IMR-90 (cell line): ENCODE data around the gene ATOSB. TPM values are rescaled to one million over a fixed set of nuclear protein-coding genes. Genes with fewer than 3 reads are reported as not detected.

Source experiments
- ATAC-seq: fragments of 200-7000 bp; cut with Tn5 transposase; 2 replicates; pipeline ENCODE4 v1.9.1; 2020; ENCODE audit warnings: low read depth, mild to moderate bottlenecking, moderate library complexity
- BruUV-seq: library from RNA; stranded (reverse); fragments of 400-500 nt; replicated peaks from 2 replicates; lab custom pipeline; 2021; lab: Mats Ljungman, UMichigan
- CTCF ChIA-PET: fragments of 300-600 bp; formaldehyde crosslinking; extraction: SDS; loops from one replicate; lab custom pipeline; 2021; ENCODE audit warnings: antibody characterized with exemption; lab: Yijun Ruan, JAX
- POLR2A ChIA-PET: fragments of 300-600 bp; sonication (Branson Sonifier 250); formaldehyde crosslinking; loops from one replicate; lab custom pipeline; 2022; ENCODE audit warnings: antibody characterized with exemption; ENCODE audit not compliant: unreplicated experiment; lab: Charles Lee
- DNase-seq: peaks from one replicate; pipeline ENCODE4 v3.0.0; 2013
- H2AFZ ChIP-seq: replicated peaks from 2 replicates; pipeline ENCODE3; 2013; ENCODE audit warnings: low read length, mild to moderate bottlenecking; ENCODE audit not compliant: poor library complexity
- H2AK5ac ChIP-seq: 2 replicates; pipeline ENCODE4 v1.6.1; 2013; ENCODE audit warnings: low read depth, low read length, inconsistent platforms
- H2AK9ac ChIP-seq: replicated peaks from 2 replicates; pipeline ENCODE3; 2013; ENCODE audit warnings: mild to moderate bottlenecking, low read depth, low read length, moderate library complexity; ENCODE audit not compliant: poor library complexity
- H2BK120ac ChIP-seq: 2 replicates; pipeline ENCODE4 v1.6.1; 2013; ENCODE audit warnings: low read depth, low read length, inconsistent platforms
- H2BK15ac ChIP-seq: 3 replicates; pipeline ENCODE4 v1.6.1; 2013; ENCODE audit warnings: low read depth, low read length, inconsistent platforms
- H2BK20ac ChIP-seq: 2 replicates; pipeline ENCODE4 v1.6.1; 2013; ENCODE audit warnings: low read depth, mild to moderate bottlenecking, inconsistent platforms, low read length, moderate library complexity
- H2BK5ac ChIP-seq: 2 replicates; pipeline ENCODE4 v1.6.1; 2013; ENCODE audit warnings: mild to moderate bottlenecking, low read depth, low read length, inconsistent platforms; ENCODE audit not compliant: poor library complexity, severe bottlenecking
- H3K14ac ChIP-seq: replicated peaks from 2 replicates; pipeline ENCODE4 v1.6.1; 2013; ENCODE audit warnings: low read depth, low read length, inconsistent platforms
- H3K18ac ChIP-seq: 2 replicates; pipeline ENCODE4 v1.6.1; 2013; ENCODE audit warnings: low read depth, low read length, control low read depth
- H3K23ac ChIP-seq: 2 replicates; pipeline ENCODE4 v1.6.1; 2013; ENCODE audit warnings: low read depth, low read length, inconsistent platforms
- H3K27ac ChIP-seq: 2 replicates; pipeline ENCODE4 v1.5.1; 2013; ENCODE audit warnings: mild to moderate bottlenecking, control low read depth, low read length; ENCODE audit not compliant: insufficient read depth
- H3K27me3 ChIP-seq: 2 replicates; pipeline ENCODE4 v1.6.1; 2013; ENCODE audit warnings: low read length; ENCODE audit not compliant: control insufficient read depth, insufficient read depth
- H3K36me3 ChIP-seq: 2 replicates; pipeline ENCODE4 v1.6.1; 2013; ENCODE audit warnings: low read length, mixed read lengths; ENCODE audit not compliant: control insufficient read depth, insufficient read depth
- H3K4ac ChIP-seq: 2 replicates; pipeline ENCODE4 v1.6.1; 2013; ENCODE audit warnings: low read depth, low read length, inconsistent platforms
- H3K4me1 ChIP-seq: 2 replicates; pipeline ENCODE4 v1.6.1; 2013; ENCODE audit warnings: low read length, mixed read lengths; ENCODE audit not compliant: control insufficient read depth, insufficient read depth
- H3K4me2 ChIP-seq: 2 replicates; pipeline ENCODE4 v1.6.1; 2013; ENCODE audit warnings: low read depth, mild to moderate bottlenecking, control low read depth, low read length, moderate library complexity
- H3K4me3 ChIP-seq: 2 replicates; pipeline ENCODE4 v1.5.1; 2013; ENCODE audit warnings: low read depth, mild to moderate bottlenecking, control low read depth, low read length, moderate library complexity; ENCODE audit not compliant: insufficient read depth
- H3K56ac ChIP-seq: 2 replicates; pipeline ENCODE4 v1.6.1; 2013; ENCODE audit warnings: low read length, inconsistent platforms; ENCODE audit not compliant: insufficient read depth; ENCODE audit errors: extremely low read depth
- H3K79me1 ChIP-seq, 2 experiments: 2 replicates each; pipeline ENCODE4 v1.6.1; 2013; ENCODE audit warnings: low read length in 2 of 2, inconsistent platforms in 1 of 2, low read depth in 1 of 2
- H3K9ac ChIP-seq: 2 replicates; pipeline ENCODE4 v1.6.1; 2013; ENCODE audit warnings: low read depth, low read length, control low read depth
- H3K9me1 ChIP-seq: 2 replicates; pipeline ENCODE4 v1.6.1; 2013; ENCODE audit warnings: low read length, inconsistent platforms; ENCODE audit not compliant: insufficient read depth
- H3K9me3 ChIP-seq: 2 replicates; pipeline ENCODE4 v1.6.1; 2013; ENCODE audit warnings: low read length; ENCODE audit not compliant: control insufficient read depth, insufficient read depth
- H4K20me1 ChIP-seq: 2 replicates; pipeline ENCODE4 v1.6.1; 2013; ENCODE audit warnings: low read length, inconsistent platforms; ENCODE audit not compliant: insufficient read depth
- H4K5ac ChIP-seq: 2 replicates; pipeline ENCODE4 v1.6.1; 2013; ENCODE audit warnings: mild to moderate bottlenecking, low read depth, low read length, control low read depth
- H4K8ac ChIP-seq, 2 experiments: 2 replicates each; pipeline ENCODE4 v1.6.1; 2013; ENCODE audit warnings: low read depth in 2 of 2, low read length in 2 of 2, control low read depth in 1 of 2, inconsistent platforms in 1 of 2
- H4K91ac ChIP-seq: 2 replicates; pipeline ENCODE4 v1.6.1; 2013; ENCODE audit warnings: low read depth, low read length, inconsistent platforms; ENCODE audit not compliant: insufficient read depth
- BHLHE40 ChIP-seq: fragments of 150-350 bp; IDR thresholded peaks from 2 replicates; pipeline ENCODE4 v1.6.1; 2016; ENCODE audit warnings: mild to moderate bottlenecking, low read depth, low read length
- CEBPB ChIP-seq: IDR thresholded peaks from 2 replicates; pipeline ENCODE4 v1.6.1; 2012; ENCODE audit warnings: low read depth, low read length, improper control_type of control experiment
- CHD1 ChIP-seq: IDR thresholded peaks from 2 replicates; pipeline ENCODE4 v1.6.1; 2012; ENCODE audit warnings: low read depth, low read length, improper control_type of control experiment
- CTCF ChIP-seq: conservative IDR thresholded peaks from 2 replicates; pipeline ENCODE4 v1.5.1; 2012; ENCODE audit warnings: mild to moderate bottlenecking, low read depth, low read length, improper control_type of control experiment
- ELK1 ChIP-seq: fragments of 150-350 bp; IDR thresholded peaks from 2 replicates; pipeline ENCODE4 v1.6.1; 2016; ENCODE audit warnings: low read depth, mild to moderate bottlenecking, low read length, moderate library complexity, borderline replicate concordance
- FOS ChIP-seq: fragments of 150-350 bp; IDR thresholded peaks from 2 replicates; pipeline ENCODE4 v1.6.1; 2016; ENCODE audit warnings: low read depth, low read length
- MAFK ChIP-seq: IDR thresholded peaks from 2 replicates; pipeline ENCODE4 v1.6.1; 2012; ENCODE audit warnings: low read depth, low read length, improper control_type of control experiment
- MAZ ChIP-seq: IDR thresholded peaks from 2 replicates; pipeline ENCODE4 v1.6.1; 2012; ENCODE audit warnings: low read depth, mild to moderate bottlenecking, low read length, improper control_type of control experiment, moderate library complexity, borderline replicate concordance
- MXI1 ChIP-seq: IDR thresholded peaks from 2 replicates; pipeline ENCODE4 v1.6.1; 2012; ENCODE audit warnings: low read depth, mild to moderate bottlenecking, low read length, moderate library complexity, borderline replicate concordance
- NFE2L2 ChIP-seq: fragments of 150-350 bp; IDR thresholded peaks from 2 replicates; pipeline ENCODE4 v1.6.1; 2016; ENCODE audit warnings: low read depth, mild to moderate bottlenecking, low read length
- POLR2A ChIP-seq: IDR thresholded peaks from 2 replicates; pipeline ENCODE4 v1.6.1; 2012; ENCODE audit warnings: mild to moderate bottlenecking, low read depth, low read length
- RAD21 ChIP-seq: IDR thresholded peaks from 2 replicates; pipeline ENCODE4 v1.6.1; 2012; ENCODE audit warnings: low read length, improper control_type of control experiment
- RFX5 ChIP-seq: IDR thresholded peaks from 2 replicates; pipeline ENCODE4 v1.8.0; 2012; ENCODE audit warnings: low read depth, mild to moderate bottlenecking, low read length, moderate library complexity
- SMC3 ChIP-seq: fragments of 150-350 bp; IDR thresholded peaks from 2 replicates; pipeline ENCODE4 v1.6.1; 2016; ENCODE audit warnings: low read depth, mild to moderate bottlenecking, antibody characterized with exemption, low read length, moderate library complexity
- WGBS, 2 experiments: methylation state at CpG; one replicate each; pipeline versions ENCODE4 v1.1.5 to v1.1.7; 2013; ENCODE audit warnings: missing lambda C conversion rate in 2 of 2; ENCODE audit not compliant: insufficient read length in 1 of 2; ENCODE audit errors: extremely low coverage in 2 of 2; 5-methylcytosine and 5-hydroxymethylcytosine counted together
- dilution Hi-C: fragments of 300-500 bp; cut with HindIII; formaldehyde crosslinking; loops from one replicate; pipeline ENCODE4 v1.14.3; 2018; ENCODE audit warnings: low sequenced_read_pairs; ENCODE audit not compliant: unreplicated experiment
- in situ Hi-C: fragments of 300-500 bp; cut with MboI; formaldehyde crosslinking; loops from 3 replicates; pipeline ENCODE4 v1.14.3; 2019; ENCODE audit warnings: low sequenced_read_pairs, inconsistent platforms, mixed read lengths
- intact Hi-C: fragments of 100-400 bp; cut with micrococcal nuclease; formaldehyde crosslinking; loops from 2 replicates; pipeline ENCODE4 v1.10.0; 2022
- polyA plus RNA-seq, 3 experiments: library from polyadenylated mRNA; depleted of rRNA; stranded (reverse); fragments of >200 nt; gene quantifications; 2 replicates each; pipeline ENCODE4 v1.2.3, GENCODE V29; 2012; ENCODE audit warnings: low replicate concordance in 1 of 3
- total RNA-seq: library from RNA; depleted of rRNA; stranded (reverse); fragments of >200 nt; gene quantifications from 2 replicates; pipeline ENCODE4 v1.2.3, GENCODE V29; 2012

Gene ATOSB
- total and polyA plus RNA-seq, 2 of the 4 experiments (the other 2 are of a cell fraction): 12.0 to 40.2 TPM

- 1% methylated on average over 24 of the region's 70 CpGs; no CpG with 5 or more reads in 1 of the 2 experiments for WGBS, 2 experiments
- peak within 1 kb of the TSS; percentile 77; the same call in 1 of the 2 replicates for H3K56ac ChIP-seq
- peak within 1 kb of the TSS; percentile 26; the same call in 1 of the 2 replicates for H3K18ac ChIP-seq
- H3K4me1 ChIP-seq: no peaks in the 10 kb centered on the region
- H3K9me1 ChIP-seq: no peaks in the 10 kb centered on the region; the same call in 1 of the 2 replicates
- ATAC-seq: peak; percentile 99
- peak within 1 kb of the TSS; percentile 21; the same call in 1 of the 2 replicates for H2BK20ac ChIP-seq
- H3K9me3 ChIP-seq: no peaks in the 10 kb centered on the region
- no peaks in the 10 kb centered on the region for H3K36me3 ChIP-seq
- H4K8ac ChIP-seq: peak within 1 kb of the TSS; percentile 62 to 88
- peak within 1 kb of the TSS; percentile 98 for H3K23ac ChIP-seq
- in situ Hi-C loops: no loop called here
- peak; percentile 83 for DNase-seq
- H3K4me2 ChIP-seq: peak within 1 kb of the TSS; percentile 90
- no peaks in the 10 kb centered on the region for H4K20me1 ChIP-seq
- H2AFZ ChIP-seq: peak within 1 kb of the TSS; percentile 99
- H3K4me3 ChIP-seq: peak within 1 kb of the TSS; percentile 77
- peak within 1 kb of the TSS; percentile 56 for H3K9ac ChIP-seq
- BruUV-seq: no TSS peak
- 0 out of 2 replicates have a peak within 1 kb of the TSS, but pooled peaks have one; percentile 25 for H2AK5ac ChIP-seq
- peak within 1 kb of the TSS; percentile 74 for H2BK120ac ChIP-seq
- H2BK15ac ChIP-seq: peak within 1 kb of the TSS; percentile 24; the same call in 1 of the 3 replicates
- H2AK9ac ChIP-seq: peak within 1 kb of the TSS; percentile 96
- H3K27ac ChIP-seq: peak within 1 kb of the TSS; percentile 52
- CTCF ChIA-PET: interaction anchor here (1.3 kb wide), 1 partner anchor 9 kb away, joined by 4 read pairs; no protein-coding TSS in a partner anchor
- dilution Hi-C loops: no loop called here
- POLR2A ChIA-PET: interaction anchor here (0.5 to 0.7 kb wide), 7 partner anchors 24 to 661 kb away, joined by 3 to 19 read pairs (median 4); no protein-coding TSS in a partner anchor
- peak within 1 kb of the TSS; percentile 58; the same call in 1 of the 2 replicates for H4K5ac ChIP-seq
- intact Hi-C loops: loop anchor here (1.0 kb wide), 1 partner anchor 46 kb away; no protein-coding TSS in a partner anchor
- peak within 1 kb of the TSS; percentile 85 for H3K14ac ChIP-seq
- H3K4ac ChIP-seq: peak within 1 kb of the TSS; percentile 66
- peak within 1 kb of the TSS; percentile 47; the same call in 1 of the 2 replicates for H4K91ac ChIP-seq
- H3K79me1 ChIP-seq: peaks cover 10 to 18% of the 10 kb centered on the region in 2 experiments; a peak in 3 of 4 replicates
- H3K27me3 ChIP-seq: no peaks in the 10 kb centered on the region
- H2BK5ac ChIP-seq: peak within 1 kb of the TSS; percentile 78
- TF ChIP-seq BHLHE40 (no peak), ELK1 (no peak), CTCF (0 out of 2 replicates have a peak, but pooled peaks have one; percentile 8), SMC3 (no peak), FOS (no peak), RAD21 (no peak), MAFK (no peak), MXI1 (peak; percentile 14; the same call in 1 of the 2 replicates), RFX5 (no peak), CHD1 (no peak), MAZ (peak; percentile 63; the same call in 1 of the 2 replicates), CEBPB (no peak), NFE2L2 (no peak), POLR2A (peak; percentile 45; the same call in 1 of the 2 replicates)
Observed at GRCh38 chr9:35161713-35162604, 46.3 kb upstream of the ATOSB start, which contains the start of gene UNC13B. Gene UNC13B, plus strand, starts transcription at chr9:35162009. Its CDS starts 275 bp downstream, at chr9:35162284.
